SK-N-SH treated with all-trans-retinoic acid at 6 μM for 48 hours (cell line): ENCODE measurements around the gene WDR55.
A peak's percentile ranks its signal among the peaks of the same experiment; 100 is the strongest.
"Not testable (repeated sequence)": the region's sequence is repeated elsewhere in the genome, so short reads cannot be mapped to it uniquely, and the experiment has no call there.

Experiments
- ATAC-seq: fragments of 200-7000 bp; cut with Tn5 transposase; 3 replicates; pipeline ENCODE4 v1.9.1; 2020; ENCODE audit warnings: mild to moderate bottlenecking, moderate library complexity
- ARNTL ChIP-seq: fragments of 450-650 bp; formaldehyde crosslinking; IDR thresholded peaks from 2 replicates; pipeline ENCODE4 v1.5.0; 2020; ENCODE audit warnings: low read depth, mild to moderate bottlenecking, moderate library complexity, borderline replicate concordance
- BACH2 ChIP-seq: fragments of 250-450 bp; sonication (Bioruptor Pico); IDR thresholded peaks from 2 replicates; pipeline ENCODE4 v1.9.0; 2021; ENCODE audit warnings: mild to moderate bottlenecking, borderline replicate concordance
- CREB5 ChIP-seq: fragments of 250-450 bp; sonication (Bioruptor Pico); IDR thresholded peaks from 2 replicates; pipeline ENCODE4 v1.5.1; 2020; ENCODE audit warnings: low read depth, mild to moderate bottlenecking, moderate library complexity
- CSDC2 ChIP-seq: fragments of 250-450 bp; sonication (Bioruptor Pico); IDR thresholded peaks from 2 replicates; pipeline ENCODE4 v1.5.0; 2020; ENCODE audit warnings: mild to moderate bottlenecking, moderate library complexity
- CSRNP3 ChIP-seq: fragments of 250-450 bp; sonication (Bioruptor Pico); IDR thresholded peaks from 2 replicates; pipeline ENCODE4 v1.5.1; 2021; ENCODE audit warnings: mild to moderate bottlenecking, moderate library complexity
- ESRRG ChIP-seq: fragments of 250-450 bp; sonication (Bioruptor Pico); IDR thresholded peaks from 2 replicates; pipeline ENCODE4 v1.6.1; 2021; ENCODE audit warnings: mild to moderate bottlenecking
- OSR1 ChIP-seq: fragments of 250-450 bp; sonication (Bioruptor Pico); IDR thresholded peaks from 2 replicates; pipeline ENCODE4 v1.8.0; 2022; ENCODE audit warnings: moderate library complexity, mild to moderate bottlenecking, inconsistent platforms
- PATZ1 ChIP-seq: fragments of 250-450 bp; sonication (Bioruptor Pico); IDR thresholded peaks from 2 replicates; pipeline ENCODE4 v1.8.0; 2020; ENCODE audit warnings: mild to moderate bottlenecking, moderate library complexity, borderline replicate concordance
- POU6F1 ChIP-seq: fragments of 250-450 bp; sonication (Bioruptor Pico); IDR thresholded peaks from 2 replicates; pipeline ENCODE4 v1.8.0; 2021; ENCODE audit warnings: low read depth, mild to moderate bottlenecking, moderate library complexity, borderline replicate concordance
- PPARA ChIP-seq: fragments of 250-450 bp; sonication (Bioruptor Pico); IDR thresholded peaks from 2 replicates; pipeline ENCODE4 v1.5.0; 2020; ENCODE audit warnings: mild to moderate bottlenecking, borderline replicate concordance
- RARB ChIP-seq: fragments of 250-450 bp; sonication (Bioruptor Pico); IDR thresholded peaks from 2 replicates; pipeline ENCODE4 v1.8.0; 2021; ENCODE audit warnings: mild to moderate bottlenecking, moderate library complexity
- SNAI2 ChIP-seq: fragments of 250-450 bp; sonication (Bioruptor Pico); IDR thresholded peaks from 2 replicates; pipeline ENCODE4 v1.5.0; 2020; ENCODE audit warnings: mild to moderate bottlenecking, moderate library complexity
- TOX ChIP-seq: fragments of 250-450 bp; sonication (Bioruptor Pico); IDR thresholded peaks from 2 replicates; pipeline ENCODE4 v1.8.0; 2021; ENCODE audit warnings: mild to moderate bottlenecking, moderate library complexity, borderline replicate concordance
- TSHZ2 ChIP-seq: fragments of 250-450 bp; sonication (Bioruptor Pico); IDR thresholded peaks from 2 replicates; pipeline ENCODE4 v1.5.0; 2020; ENCODE audit warnings: mild to moderate bottlenecking, moderate library complexity
- ZC3H10 ChIP-seq: fragments of 250-450 bp; sonication (Bioruptor Pico); IDR thresholded peaks from 2 replicates; pipeline ENCODE4 v1.5.1; 2021; ENCODE audit warnings: mild to moderate bottlenecking, moderate library complexity
- ZFP3 ChIP-seq: fragments of 250-450 bp; sonication (Bioruptor Pico); IDR thresholded peaks from 2 replicates; pipeline ENCODE4 v1.5.0; 2020; ENCODE audit warnings: mild to moderate bottlenecking, moderate library complexity
- ZFP30 ChIP-seq: fragments of 450-650 bp; formaldehyde crosslinking; IDR thresholded peaks from 2 replicates; pipeline ENCODE4 v1.5.0; 2022; ENCODE audit warnings: mild to moderate bottlenecking, moderate library complexity
- ZNF565 ChIP-seq: fragments of 450-650 bp; formaldehyde crosslinking; conservative IDR thresholded peaks from 2 replicates; pipeline ENCODE4 v1.5.0; 2020; ENCODE audit warnings: low read depth, mild to moderate bottlenecking, moderate library complexity
- ZNF8 ChIP-seq: fragments of 450-650 bp; formaldehyde crosslinking; IDR thresholded peaks from 2 replicates; pipeline ENCODE4 v1.5.0; 2020; ENCODE audit warnings: mild to moderate bottlenecking, moderate library complexity

Gene WDR55

GRCh38 chr5:140710899-140711552, 46.3 kb downstream of the WDR55 start (continued):
- TF ChIP-seq PATZ1, result 0 out of 2 replicates have a peak, but pooled peaks have one; percentile 10
- TF ChIP-seq BACH2 (CRISPR knock-in tag), result no peak
- TF ChIP-seq CREB5 (CRISPR knock-in tag), result no peak
- TF ChIP-seq CSRNP3 (CRISPR knock-in tag), result no peak
- TF ChIP-seq SNAI2 (CRISPR knock-in tag), result 0 out of 2 replicates have a peak, but pooled peaks have one; percentile 32
- no peak for TF ChIP-seq ARNTL (CRISPR knock-in tag)
- TF ChIP-seq ZFP30, result no peak
- no peak for TF ChIP-seq OSR1 (CRISPR knock-in tag)
- no peak for TF ChIP-seq ZC3H10 (CRISPR knock-in tag)
- TF ChIP-seq ZNF565 (CRISPR knock-in tag), result no peak
- no peak for TF ChIP-seq RARB (CRISPR knock-in tag)

- no peak for ATAC-seq
- no peak for TF ChIP-seq CREB5 (CRISPR knock-in tag)
Observed at GRCh38 chr5:140711794-140712193, 47.1 kb downstream of the WDR55 start.

GRCh38 chr5:140713562-140714094, 48.9 kb downstream of the WDR55 start:
- no peak for ATAC-seq
- no peak for TF ChIP-seq ZNF8 (CRISPR knock-in tag)
- TF ChIP-seq ZFP3 (CRISPR knock-in tag), result no peak
- no peak for TF ChIP-seq CSRNP3 (CRISPR knock-in tag)
- TF ChIP-seq ZFP30, result no peak
- TF ChIP-seq POU6F1, result no peak
- no peak for TF ChIP-seq CSDC2 (CRISPR knock-in tag)
- TF ChIP-seq ESRRG (CRISPR knock-in tag), result no peak
- TF ChIP-seq RARB (CRISPR knock-in tag), result no peak
- no peak for TF ChIP-seq PPARA (CRISPR knock-in tag)
- TF ChIP-seq TOX, result no peak
- TF ChIP-seq TSHZ2 (CRISPR knock-in tag), result no peak
- TF ChIP-seq, all 23 proteins: peak for 0

- not testable (repeated sequence) for ATAC-seq
Observed at GRCh38 chr5:140716238-140716637, 51.5 kb downstream of the WDR55 start.
